ENCODE measurements around the gene COL27A1.
A peak's percentile ranks its signal among the peaks of the same experiment; 100 is the strongest.

COL27A1 gene

DNA sequence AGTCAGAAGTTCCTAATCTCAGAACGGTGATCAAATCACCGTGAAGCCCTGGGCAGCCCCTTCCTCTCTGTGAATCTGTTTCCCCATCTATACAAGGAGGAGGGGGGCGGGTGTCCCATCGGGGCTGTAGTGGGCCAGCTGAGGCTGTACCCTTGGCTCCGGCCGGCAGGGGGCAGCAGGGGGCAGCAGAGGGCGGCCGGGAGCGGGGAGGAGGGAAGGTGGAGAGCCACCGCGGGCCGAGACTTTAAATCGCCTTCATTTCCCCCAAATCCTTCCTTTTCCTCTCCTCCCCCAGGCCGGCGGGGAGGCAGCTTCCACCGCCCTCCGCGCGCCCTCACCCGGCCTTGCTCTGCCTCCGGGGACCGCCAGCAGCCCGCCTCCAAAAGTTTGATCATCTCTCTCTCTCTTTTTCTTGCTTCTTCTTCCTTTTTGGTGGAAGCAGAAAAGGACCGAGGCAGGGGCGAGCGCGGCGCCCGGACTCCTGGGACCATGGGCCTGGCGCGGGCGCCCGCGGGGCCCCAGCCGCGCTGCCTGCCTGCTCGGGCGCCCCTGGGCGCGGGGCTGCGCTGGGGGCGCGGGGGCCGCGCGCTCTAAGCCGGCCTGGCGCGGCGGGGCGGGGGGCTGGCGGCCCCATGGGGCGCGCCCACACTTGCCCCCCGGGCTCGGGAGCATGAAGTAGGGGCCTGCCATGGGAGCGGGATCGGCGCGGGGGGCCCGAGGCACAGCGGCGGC is at the start of gene COL27A1:
COL27A1 (plus strand) TSS at position 275 of the 732 bp plus-strand sequence; CDS start at position 689, 414 bp downstream.
- TF ChIP-seq SUZ12 (IDR thresholded peaks at IDR 0.05; ENCODE audit: extremely low read depth, insufficient read depth, insufficient read length) (no peak), YY1 (IDR thresholded peaks at IDR 0.05; ENCODE audit: insufficient read depth, insufficient read length) (no peak), ZNF274 (IDR thresholded peaks at IDR 0.05; ENCODE audit: low read depth, low read length) (no peak)
- peak; percentile 81 for DNase-seq (ENCODE audit: low read depth, low spot score)

GRCh38 chr9:114107286-114108001 is 47.9 kb upstream of the COL27A1 start:
- no peak overlapping the region for H3K4me3 ChIP-seq (ENCODE audit: insufficient read length, low read depth)
- no peaks in the 10 kb centered on the region for H3K36me3 ChIP-seq (ENCODE audit: insufficient read depth, insufficient read length, low read length)
- DNase-seq (ENCODE audit: low read depth, low spot score): no peak
- TF ChIP-seq SUZ12 (IDR thresholded peaks at IDR 0.05; ENCODE audit: extremely low read depth, insufficient read depth, insufficient read length) (no peak), YY1 (IDR thresholded peaks at IDR 0.05; ENCODE audit: insufficient read depth, insufficient read length) (no peak), ZNF274 (IDR thresholded peaks at IDR 0.05; ENCODE audit: low read depth, low read length) (no peak)
- no peak overlapping the region for H3K9ac ChIP-seq (ENCODE audit: insufficient read length, low read depth)
- peaks cover 12% of the 10 kb centered on the region for H3K27me3 ChIP-seq (ENCODE audit: insufficient read depth, insufficient read length)
- H3K4me1 ChIP-seq (ENCODE audit: insufficient read depth, insufficient read length): peaks cover 11% of the 10 kb centered on the region
- H3K9me3 ChIP-seq (ENCODE audit: insufficient read depth, low read length): peaks cover 9% of the 10 kb centered on the region

More for the DNA sequence above, at the start of gene COL27A1:
- Histone ChIP-seq H3K4me3 (ENCODE audit: insufficient read length, low read depth) (peak within 1 kb of the TSS; percentile 79), H3K36me3 (ENCODE audit: insufficient read depth, insufficient read length, low read length) (peaks cover 27% of the 10 kb centered on the region), H3K4me1 (ENCODE audit: insufficient read depth, insufficient read length) (peaks cover 26% of the 10 kb centered on the region), H3K9me3 (ENCODE audit: insufficient read depth, low read length) (no peaks in the 10 kb centered on the region), H3K27me3 (ENCODE audit: insufficient read depth, insufficient read length) (peaks cover 17% of the 10 kb centered on the region), H3K9ac (ENCODE audit: insufficient read length, low read depth) (peak within 1 kb of the TSS; percentile 82)

DNA sequence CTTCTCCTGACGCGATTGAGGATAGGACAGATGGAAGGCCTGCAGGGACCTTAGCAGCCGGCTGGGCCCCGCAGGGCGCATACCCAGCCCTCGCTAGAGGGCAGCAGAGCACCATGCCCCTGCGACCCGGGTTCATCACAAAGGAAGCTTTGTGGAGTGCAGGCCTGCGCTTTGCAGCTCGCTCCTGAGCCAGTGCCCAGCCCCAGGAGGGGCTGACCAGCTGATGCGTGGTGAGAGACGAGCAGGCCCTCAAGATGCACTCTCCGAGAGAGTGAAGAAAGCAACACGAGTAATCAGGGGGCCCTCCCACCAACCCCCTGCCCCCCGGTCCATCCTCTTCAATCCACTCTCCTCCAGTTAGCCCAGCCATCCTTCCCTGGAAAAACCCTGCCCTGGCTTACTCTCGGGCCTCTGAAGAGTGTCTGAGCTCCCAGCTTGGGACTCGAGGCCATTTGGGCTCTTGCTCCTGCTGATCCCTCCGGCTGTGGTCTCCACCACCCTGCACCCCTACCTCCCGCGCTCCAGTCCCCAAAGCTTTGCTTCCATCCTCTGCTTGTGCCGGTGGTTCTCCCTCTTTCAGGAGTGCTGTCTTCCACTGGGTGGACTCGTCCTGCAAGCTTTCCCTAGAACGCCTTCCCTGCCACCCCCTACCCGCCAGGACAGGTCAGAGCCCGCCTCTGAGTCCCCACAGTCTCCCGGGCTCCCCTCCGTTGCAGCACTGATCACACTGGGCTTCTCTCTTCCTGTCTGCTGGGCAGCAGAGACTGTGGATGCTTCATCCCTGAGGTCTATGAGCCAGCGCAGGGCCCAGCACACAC is 47.1 kb upstream of the COL27A1 start:
- DNase-seq (ENCODE audit: low read depth, low spot score): peak; percentile 87
- peaks cover 11% of the 10 kb centered on the region for H3K4me1 ChIP-seq (ENCODE audit: insufficient read depth, insufficient read length)
- no peaks in the 10 kb centered on the region for H3K36me3 ChIP-seq (ENCODE audit: insufficient read depth, insufficient read length, low read length)
- peaks cover 12% of the 10 kb centered on the region for H3K27me3 ChIP-seq (ENCODE audit: insufficient read depth, insufficient read length)
- H3K9me3 ChIP-seq (ENCODE audit: insufficient read depth, low read length): 0 out of 2 replicates have a peak, but pooled peaks cover 2% of the 10 kb centered on the region
- peak overlapping the region; percentile 38 for H3K9ac ChIP-seq (ENCODE audit: insufficient read length, low read depth)
- H3K4me3 ChIP-seq (ENCODE audit: insufficient read length, low read depth): no peak overlapping the region
- TF ChIP-seq ZNF274 (IDR thresholded peaks at IDR 0.05; ENCODE audit: low read depth, low read length) (no peak), SUZ12 (IDR thresholded peaks at IDR 0.05; ENCODE audit: extremely low read depth, insufficient read depth, insufficient read length) (no peak), YY1 (IDR thresholded peaks at IDR 0.05; ENCODE audit: insufficient read depth, insufficient read length) (no peak)

DNA sequence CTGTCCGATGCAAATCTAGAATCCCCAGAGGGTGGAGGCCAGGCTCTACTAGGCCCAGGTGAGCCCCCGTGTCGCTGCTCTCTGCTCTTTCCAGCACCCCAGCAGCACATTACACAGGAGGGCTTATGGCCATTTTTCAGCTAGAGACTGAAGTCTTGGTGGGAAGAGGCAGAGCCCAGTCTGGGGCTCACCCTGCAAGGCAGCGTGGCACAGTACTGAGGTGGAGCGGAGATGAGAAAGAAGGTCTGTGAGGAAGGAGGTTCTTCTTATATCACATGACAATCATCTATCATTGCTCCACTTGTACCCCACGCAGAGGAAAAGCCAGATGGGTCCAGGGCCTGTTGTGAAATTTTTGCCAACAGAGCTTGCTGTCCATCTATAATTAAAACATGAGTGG is 46.2 kb upstream of the COL27A1 start:
- no peak overlapping the region for H3K4me3 ChIP-seq (ENCODE audit: insufficient read length, low read depth)
- DNase-seq (ENCODE audit: low read depth, low spot score): no peak
- no peaks in the 10 kb centered on the region for H3K9me3 ChIP-seq (ENCODE audit: insufficient read depth, low read length)
- peaks cover 14% of the 10 kb centered on the region for H3K4me1 ChIP-seq (ENCODE audit: insufficient read depth, insufficient read length)
- H3K9ac ChIP-seq (ENCODE audit: insufficient read length, low read depth): no peak overlapping the region
- H3K36me3 ChIP-seq (ENCODE audit: insufficient read depth, insufficient read length, low read length): no peaks in the 10 kb centered on the region
- no peak for TF ChIP-seq ZNF274 (IDR thresholded peaks at IDR 0.05; ENCODE audit: low read depth, low read length)
- no peak for TF ChIP-seq YY1 (IDR thresholded peaks at IDR 0.05; ENCODE audit: insufficient read depth, insufficient read length)
- TF ChIP-seq SUZ12 (IDR thresholded peaks at IDR 0.05; ENCODE audit: extremely low read depth, insufficient read depth, insufficient read length): no peak
- peaks cover 18% of the 10 kb centered on the region for H3K27me3 ChIP-seq (ENCODE audit: insufficient read depth, insufficient read length)

GRCh38 chr9:114110180-114110579 is 45.2 kb upstream of the COL27A1 start:
- Histone ChIP-seq H3K4me1 (ENCODE audit: insufficient read depth, insufficient read length) (peaks cover 14% of the 10 kb centered on the region), H3K9me3 (ENCODE audit: insufficient read depth, low read length) (no peaks in the 10 kb centered on the region), H3K9ac (ENCODE audit: insufficient read length, low read depth) (no peak overlapping the region), H3K36me3 (ENCODE audit: insufficient read depth, insufficient read length, low read length) (no peaks in the 10 kb centered on the region), H3K27me3 (ENCODE audit: insufficient read depth, insufficient read length) (peaks cover 18% of the 10 kb centered on the region), H3K4me3 (ENCODE audit: insufficient read length, low read depth) (no peak overlapping the region)
- DNase-seq (ENCODE audit: low read depth, low spot score): no peak
- TF ChIP-seq SUZ12 (IDR thresholded peaks at IDR 0.05; ENCODE audit: extremely low read depth, insufficient read depth, insufficient read length): no peak
- no peak for TF ChIP-seq ZNF274 (IDR thresholded peaks at IDR 0.05; ENCODE audit: low read depth, low read length)
- no peak for TF ChIP-seq YY1 (IDR thresholded peaks at IDR 0.05; ENCODE audit: insufficient read depth, insufficient read length)

DNA sequence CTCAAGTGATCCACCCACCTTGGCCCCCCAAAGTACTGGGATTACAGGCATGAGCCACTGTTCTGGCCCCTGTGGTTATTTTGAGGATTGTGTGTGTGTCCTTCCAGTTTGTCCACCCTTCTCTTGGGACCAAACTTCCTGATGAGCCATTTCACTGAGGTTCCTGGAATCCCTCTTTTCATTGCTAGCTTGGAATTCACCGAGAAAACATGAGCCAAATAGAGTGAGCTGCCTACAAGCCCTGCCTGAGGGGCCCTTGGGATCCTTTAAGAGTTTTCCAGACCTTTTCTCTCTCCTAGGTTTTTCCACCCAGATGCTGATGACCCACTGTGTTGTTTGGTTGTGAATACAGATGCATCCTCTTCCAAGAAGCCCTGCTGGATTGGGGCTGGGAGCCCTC is 43.0 kb upstream of the COL27A1 start:
- no peak for TF ChIP-seq YY1 (IDR thresholded peaks at IDR 0.05; ENCODE audit: insufficient read depth, insufficient read length)
- no peak for TF ChIP-seq SUZ12 (IDR thresholded peaks at IDR 0.05; ENCODE audit: extremely low read depth, insufficient read depth, insufficient read length)
- TF ChIP-seq ZNF274 (IDR thresholded peaks at IDR 0.05; ENCODE audit: low read depth, low read length): no peak
- no peak for DNase-seq (ENCODE audit: low read depth, low spot score)
- Histone ChIP-seq H3K9ac (ENCODE audit: insufficient read length, low read depth) (no peak overlapping the region), H3K36me3 (ENCODE audit: insufficient read depth, insufficient read length, low read length) (no peaks in the 10 kb centered on the region), H3K9me3 (ENCODE audit: insufficient read depth, low read length) (no peaks in the 10 kb centered on the region), H3K4me1 (ENCODE audit: insufficient read depth, insufficient read length) (peaks cover 24% of the 10 kb centered on the region), H3K4me3 (ENCODE audit: insufficient read length, low read depth) (no peak overlapping the region), H3K27me3 (ENCODE audit: insufficient read depth, insufficient read length) (peaks cover 22% of the 10 kb centered on the region)

Measured in NT2/D1 (cell line).